Measurements from ENCODE around the gene PIAS1.
"Not testable (repeated sequence)": the region's sequence is repeated elsewhere in the genome, so short reads cannot be mapped to it uniquely, and the experiment has no call there.

Gene PIAS1

GRCh38 chr15:68218331-68218730, 164.2 kb downstream of the PIAS1 start:
- Histone ChIP-seq H3K9ac (ENCODE audit: insufficient read length, low read depth) (no peak overlapping the region), H3K9me3 (ENCODE audit: insufficient read depth, low read length) (peaks cover 30% of the 10 kb centered on the region), H3K4me1 (ENCODE audit: insufficient read depth, insufficient read length) (no peaks in the 10 kb centered on the region), H3K36me3 (ENCODE audit: insufficient read depth, insufficient read length, low read length) (peaks cover 74% of the 10 kb centered on the region), H3K27me3 (ENCODE audit: insufficient read depth, insufficient read length) (no peaks in the 10 kb centered on the region), H3K4me3 (ENCODE audit: insufficient read length, low read depth) (no peak overlapping the region)
- DNase-seq (ENCODE audit: low read depth, low spot score) = no peak
- TF ChIP-seq SUZ12 (IDR thresholded peaks at IDR 0.05; ENCODE audit: extremely low read depth, insufficient read depth, insufficient read length) (no peak), YY1 (IDR thresholded peaks at IDR 0.05; ENCODE audit: insufficient read depth, insufficient read length) (no peak), ZNF274 (IDR thresholded peaks at IDR 0.05; ENCODE audit: low read depth, low read length) (no peak)

- H3K4me3 ChIP-seq (ENCODE audit: insufficient read length, low read depth) = no peak overlapping the region
- H3K27me3 ChIP-seq (ENCODE audit: insufficient read depth, insufficient read length) = no peaks in the 10 kb centered on the region
- peaks cover 73% of the 10 kb centered on the region for H3K36me3 ChIP-seq (ENCODE audit: insufficient read depth, insufficient read length, low read length)
- H3K9me3 ChIP-seq (ENCODE audit: insufficient read depth, low read length) = peaks cover 36% of the 10 kb centered on the region
- no peak for DNase-seq (ENCODE audit: low read depth, low spot score)
- no peak for TF ChIP-seq ZNF274 (IDR thresholded peaks at IDR 0.05; ENCODE audit: low read depth, low read length)
- no peak overlapping the region for H3K9ac ChIP-seq (ENCODE audit: insufficient read length, low read depth)
- H3K4me1 ChIP-seq (ENCODE audit: insufficient read depth, insufficient read length) = no peaks in the 10 kb centered on the region
Measured at GRCh38 chr15:68218847-68219798, 165.0 kb downstream of the PIAS1 start.

GRCh38 chr15:68220489-68220888, 166.4 kb downstream of the PIAS1 start:
- DNase-seq (ENCODE audit: low read depth, low spot score) = no peak
- H3K36me3 ChIP-seq (ENCODE audit: insufficient read depth, insufficient read length, low read length) = peaks cover 68% of the 10 kb centered on the region
- TF ChIP-seq ZNF274 (IDR thresholded peaks at IDR 0.05; ENCODE audit: low read depth, low read length) = no peak
- no peak for TF ChIP-seq SUZ12 (IDR thresholded peaks at IDR 0.05; ENCODE audit: extremely low read depth, insufficient read depth, insufficient read length)
- no peak for TF ChIP-seq YY1 (IDR thresholded peaks at IDR 0.05; ENCODE audit: insufficient read depth, insufficient read length)
- peaks cover 45% of the 10 kb centered on the region for H3K9me3 ChIP-seq (ENCODE audit: insufficient read depth, low read length)
- no peak overlapping the region for H3K9ac ChIP-seq (ENCODE audit: insufficient read length, low read depth)
- no peaks in the 10 kb centered on the region for H3K27me3 ChIP-seq (ENCODE audit: insufficient read depth, insufficient read length)
- no peaks in the 10 kb centered on the region for H3K4me1 ChIP-seq (ENCODE audit: insufficient read depth, insufficient read length)
- no peak overlapping the region for H3K4me3 ChIP-seq (ENCODE audit: insufficient read length, low read depth)

GRCh38 chr15:68220967-68221366, 166.9 kb downstream of the PIAS1 start:
- H3K36me3 ChIP-seq (ENCODE audit: insufficient read depth, insufficient read length, low read length) = peaks cover 64% of the 10 kb centered on the region
- TF ChIP-seq YY1 (IDR thresholded peaks at IDR 0.05; ENCODE audit: insufficient read depth, insufficient read length) (no peak), ZNF274 (IDR thresholded peaks at IDR 0.05; ENCODE audit: low read depth, low read length) (no peak), SUZ12 (IDR thresholded peaks at IDR 0.05; ENCODE audit: extremely low read depth, insufficient read depth, insufficient read length) (no peak)
- no peaks in the 10 kb centered on the region for H3K4me1 ChIP-seq (ENCODE audit: insufficient read depth, insufficient read length)
- H3K9me3 ChIP-seq (ENCODE audit: insufficient read depth, low read length) = peaks cover 45% of the 10 kb centered on the region
- H3K27me3 ChIP-seq (ENCODE audit: insufficient read depth, insufficient read length) = no peaks in the 10 kb centered on the region
- no peak overlapping the region for H3K9ac ChIP-seq (ENCODE audit: insufficient read length, low read depth)
- no peak for DNase-seq (ENCODE audit: low read depth, low spot score)
- no peak overlapping the region for H3K4me3 ChIP-seq (ENCODE audit: insufficient read length, low read depth)

GRCh38 chr15:68221530-68222431, 167.7 kb downstream of the PIAS1 start:
- not testable (repeated sequence) for H3K4me3 ChIP-seq (ENCODE audit: insufficient read length, low read depth); H3K27me3 ChIP-seq (ENCODE audit: insufficient read depth, insufficient read length); H3K4me1 ChIP-seq (ENCODE audit: insufficient read depth, insufficient read length); DNase-seq (ENCODE audit: low read depth, low spot score); H3K9ac ChIP-seq (ENCODE audit: insufficient read length, low read depth)
- peaks cover 55% of the 10 kb centered on the region for H3K36me3 ChIP-seq (ENCODE audit: insufficient read depth, insufficient read length, low read length)
- peaks cover 45% of the 10 kb centered on the region for H3K9me3 ChIP-seq (ENCODE audit: insufficient read depth, low read length)

- DNase-seq (ENCODE audit: low read depth, low spot score) = not testable (repeated sequence)
- H3K36me3 ChIP-seq (ENCODE audit: insufficient read depth, insufficient read length, low read length) = peaks cover 52% of the 10 kb centered on the region
Measured at GRCh38 chr15:68222432-68222743, 168.3 kb downstream of the PIAS1 start.

GRCh38 chr15:68223171-68223570, 169.1 kb downstream of the PIAS1 start:
- Histone ChIP-seq H3K9me3 (ENCODE audit: insufficient read depth, low read length) (peaks cover 45% of the 10 kb centered on the region), H3K4me1 (ENCODE audit: insufficient read depth, insufficient read length) (peaks cover 8% of the 10 kb centered on the region), H3K36me3 (ENCODE audit: insufficient read depth, insufficient read length, low read length) (peaks cover 52% of the 10 kb centered on the region), H3K4me3 (ENCODE audit: insufficient read length, low read depth) (no peak overlapping the region), H3K9ac (ENCODE audit: insufficient read length, low read depth) (no peak overlapping the region), H3K27me3 (ENCODE audit: insufficient read depth, insufficient read length) (no peaks in the 10 kb centered on the region)
- no peak for TF ChIP-seq YY1 (IDR thresholded peaks at IDR 0.05; ENCODE audit: insufficient read depth, insufficient read length)
- TF ChIP-seq ZNF274 (IDR thresholded peaks at IDR 0.05; ENCODE audit: low read depth, low read length) = no peak
- TF ChIP-seq SUZ12 (IDR thresholded peaks at IDR 0.05; ENCODE audit: extremely low read depth, insufficient read depth, insufficient read length) = no peak
- no peak for DNase-seq (ENCODE audit: low read depth, low spot score)

More at GRCh38 chr15:68222432-68222743, 168.3 kb downstream of the PIAS1 start:
- not testable (repeated sequence) for H3K9ac ChIP-seq (ENCODE audit: insufficient read length, low read depth); H3K4me3 ChIP-seq (ENCODE audit: insufficient read length, low read depth); H3K27me3 ChIP-seq (ENCODE audit: insufficient read depth, insufficient read length); H3K4me1 ChIP-seq (ENCODE audit: insufficient read depth, insufficient read length)
- peaks cover 45% of the 10 kb centered on the region for H3K9me3 ChIP-seq (ENCODE audit: insufficient read depth, low read length)
